ENCODE results near the gene SCN2B. TPM values are rescaled to one million over a fixed set of nuclear protein-coding genes. Genes with fewer than 3 reads are reported as not detected.
A peak's percentile ranks its signal among the peaks of the same experiment; 100 is the strongest.

The SCN2B gene
- total and polyA plus RNA-seq, 2 of the 13 experiments (the other 11 are each of a cell fraction or from before 2014, with no cell fraction given) = 0.01 to 0.02 TPM

DNA sequence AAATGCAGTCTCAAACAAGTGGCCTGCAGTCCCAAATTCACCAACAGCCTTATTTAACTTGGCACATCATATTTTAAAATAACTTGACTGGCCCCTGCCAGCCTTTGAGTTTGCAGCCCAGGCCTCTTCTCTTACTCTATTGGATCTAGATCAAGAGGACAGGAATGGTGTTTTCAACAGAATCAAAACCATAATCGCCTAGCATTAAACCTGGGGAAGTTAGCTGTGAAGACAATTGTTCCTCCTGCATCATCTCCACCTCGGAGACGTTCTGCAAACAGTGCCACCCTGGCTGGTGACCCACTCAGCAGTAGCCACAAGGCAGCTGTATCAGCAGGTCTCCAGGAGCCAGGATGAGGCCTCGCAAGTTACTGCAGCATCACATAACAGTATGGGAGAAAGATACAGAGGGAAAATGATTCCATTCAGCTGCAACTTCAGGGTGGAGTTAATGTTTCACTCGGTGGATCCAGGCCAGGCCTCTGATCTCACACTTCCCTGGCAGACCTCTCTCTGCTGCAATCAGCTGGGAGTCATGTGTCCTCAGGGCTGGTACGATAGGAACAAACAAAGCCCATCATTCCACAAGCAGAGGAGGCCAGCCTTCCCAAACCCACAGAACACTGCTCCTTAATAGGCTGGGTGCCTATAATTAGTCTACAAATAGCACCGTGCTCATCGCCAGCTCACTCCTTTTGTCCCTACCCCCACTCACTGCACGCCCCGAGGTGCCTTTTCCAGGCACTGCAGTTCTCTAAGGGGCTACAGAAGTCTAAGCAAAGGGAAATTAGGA, 18.6 kb upstream of the SCN2B start (continued):
- TF ChIP-seq, protein P1, sequence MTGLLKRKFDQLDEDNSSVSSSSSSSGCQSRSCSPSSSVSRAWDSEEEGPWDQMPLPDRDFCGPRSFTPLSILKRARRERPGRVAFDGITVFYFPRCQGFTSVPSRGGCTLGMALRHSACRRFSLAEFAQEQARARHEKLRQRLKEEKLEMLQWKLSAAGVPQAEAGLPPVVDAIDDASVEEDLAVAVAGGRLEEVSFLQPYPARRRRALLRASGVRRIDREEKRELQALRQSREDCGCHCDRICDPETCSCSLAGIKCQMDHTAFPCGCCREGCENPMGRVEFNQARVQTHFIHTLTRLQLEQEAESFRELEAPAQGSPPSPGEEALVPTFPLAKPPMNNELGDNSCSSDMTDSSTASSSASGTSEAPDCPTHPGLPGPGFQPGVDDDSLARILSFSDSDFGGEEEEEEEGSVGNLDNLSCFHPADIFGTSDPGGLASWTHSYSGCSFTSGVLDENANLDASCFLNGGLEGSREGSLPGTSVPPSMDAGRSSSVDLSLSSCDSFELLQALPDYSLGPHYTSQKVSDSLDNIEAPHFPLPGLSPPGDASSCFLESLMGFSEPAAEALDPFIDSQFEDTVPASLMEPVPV (CRISPR knock-in tag; IDR thresholded peaks at IDR 0.05) = peak; percentile 63; the same call in 1 of the 2 replicates
- TF ChIP-seq ZNF746 (CRISPR knock-in tag; IDR thresholded peaks at IDR 0.05) = peak; percentile 58
- TF ChIP-seq ASH2L (IDR thresholded peaks at IDR 0.05; ENCODE audit: insufficient read length, low read depth, low read length) = peak; percentile 73
- TF ChIP-seq ISL2 (CRISPR knock-in tag; IDR thresholded peaks at IDR 0.05) = peak; percentile 57; the same call in 1 of the 2 replicates
- TF ChIP-seq, protein P2, sequence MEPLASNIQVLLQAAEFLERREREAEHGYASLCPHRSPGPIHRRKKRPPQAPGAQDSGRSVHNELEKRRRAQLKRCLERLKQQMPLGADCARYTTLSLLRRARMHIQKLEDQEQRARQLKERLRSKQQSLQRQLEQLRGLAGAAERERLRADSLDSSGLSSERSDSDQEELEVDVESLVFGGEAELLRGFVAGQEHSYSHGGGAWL (CRISPR knock-in tag; IDR thresholded peaks at IDR 0.05) = no peak
- peak; percentile 55; the same call in 1 of the 2 replicates for TF ChIP-seq KDM4B (CRISPR knock-in tag; IDR thresholded peaks at IDR 0.05)
- no peak for TF ChIP-seq DNMT1 (CRISPR knock-in tag; IDR thresholded peaks at IDR 0.05)
- no peak for TF ChIP-seq ZNF639 (CRISPR knock-in tag; conservative IDR thresholded peaks at IDR 0.05)
- peak; percentile 51; the same call in 1 of the 2 replicates for TF ChIP-seq NFIC (IDR thresholded peaks at IDR 0.05; ENCODE audit: low read length)
- peak; percentile 93 for TF ChIP-seq ZMYM4 (CRISPR knock-in tag; IDR thresholded peaks at IDR 0.05)
- no peak for TF ChIP-seq GRHL1 (CRISPR knock-in tag; conservative IDR thresholded peaks at IDR 0.05)
- no peak; the same call in 1 of the 2 replicates for TF ChIP-seq HNF4G (IDR thresholded peaks at IDR 0.05; ENCODE audit: borderline replicate concordance, low read depth, low read length)
- TF ChIP-seq HNF4G (CRISPR knock-in tag; IDR thresholded peaks at IDR 0.05; ENCODE audit: borderline replicate concordance, low read depth) = 0 out of 2 replicates have a peak, but pooled peaks have one; percentile 64
- TF ChIP-seq RBM39 (IDR thresholded peaks at IDR 0.05; ENCODE audit: low read depth, low read length, poor library complexity, severe bottlenecking) = no peak
- TF ChIP-seq RAD21 (CRISPR knock-in tag; IDR thresholded peaks at IDR 0.05) = no peak
- TF ChIP-seq, protein P3, sequence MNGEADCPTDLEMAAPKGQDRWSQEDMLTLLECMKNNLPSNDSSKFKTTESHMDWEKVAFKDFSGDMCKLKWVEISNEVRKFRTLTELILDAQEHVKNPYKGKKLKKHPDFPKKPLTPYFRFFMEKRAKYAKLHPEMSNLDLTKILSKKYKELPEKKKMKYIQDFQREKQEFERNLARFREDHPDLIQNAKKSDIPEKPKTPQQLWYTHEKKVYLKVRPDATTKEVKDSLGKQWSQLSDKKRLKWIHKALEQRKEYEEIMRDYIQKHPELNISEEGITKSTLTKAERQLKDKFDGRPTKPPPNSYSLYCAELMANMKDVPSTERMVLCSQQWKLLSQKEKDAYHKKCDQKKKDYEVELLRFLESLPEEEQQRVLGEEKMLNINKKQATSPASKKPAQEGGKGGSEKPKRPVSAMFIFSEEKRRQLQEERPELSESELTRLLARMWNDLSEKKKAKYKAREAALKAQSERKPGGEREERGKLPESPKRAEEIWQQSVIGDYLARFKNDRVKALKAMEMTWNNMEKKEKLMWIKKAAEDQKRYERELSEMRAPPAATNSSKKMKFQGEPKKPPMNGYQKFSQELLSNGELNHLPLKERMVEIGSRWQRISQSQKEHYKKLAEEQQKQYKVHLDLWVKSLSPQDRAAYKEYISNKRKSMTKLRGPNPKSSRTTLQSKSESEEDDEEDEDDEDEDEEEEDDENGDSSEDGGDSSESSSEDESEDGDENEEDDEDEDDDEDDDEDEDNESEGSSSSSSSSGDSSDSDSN (CRISPR knock-in tag; IDR thresholded peaks at IDR 0.05) = peak; percentile 70
- no peak; the same call in 1 of the 2 replicates for TF ChIP-seq ZNF256 (CRISPR knock-in tag; conservative IDR thresholded peaks at IDR 0.05)
- TF ChIP-seq SIX4 (CRISPR knock-in tag; IDR thresholded peaks at IDR 0.05) = peak; percentile 76; the same call in 1 of the 2 replicates
- no peak for TF ChIP-seq NRL (CRISPR knock-in tag; IDR thresholded peaks at IDR 0.05; ENCODE audit: borderline replicate concordance)
- TF ChIP-seq, protein P4, sequence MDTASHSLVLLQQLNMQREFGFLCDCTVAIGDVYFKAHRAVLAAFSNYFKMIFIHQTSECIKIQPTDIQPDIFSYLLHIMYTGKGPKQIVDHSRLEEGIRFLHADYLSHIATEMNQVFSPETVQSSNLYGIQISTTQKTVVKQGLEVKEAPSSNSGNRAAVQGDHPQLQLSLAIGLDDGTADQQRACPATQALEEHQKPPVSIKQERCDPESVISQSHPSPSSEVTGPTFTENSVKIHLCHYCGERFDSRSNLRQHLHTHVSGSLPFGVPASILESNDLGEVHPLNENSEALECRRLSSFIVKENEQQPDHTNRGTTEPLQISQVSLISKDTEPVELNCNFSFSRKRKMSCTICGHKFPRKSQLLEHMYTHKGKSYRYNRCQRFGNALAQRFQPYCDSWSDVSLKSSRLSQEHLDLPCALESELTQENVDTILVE (CRISPR knock-in tag; IDR thresholded peaks at IDR 0.05) = 0 out of 2 replicates have a peak, but pooled peaks have one; percentile 5
